CD14-positive monocyte (primary cell): Measurements from ENCODE around the gene MADD. TPM values are rescaled to one million over a fixed set of nuclear protein-coding genes. Genes with fewer than 3 reads are reported as not detected.

ENCODE experiments used
- DNase-seq, 3 donors: peaks; one replicate each; pipeline ENCODE4 v3.0.0-alpha.2; 2011 to 2022
- H2AFZ ChIP-seq: 2 replicates; pipeline ENCODE4 v1.6.0; 2012; ENCODE audit warnings: mild to moderate bottlenecking, low read depth, low read length, inconsistent platforms; ENCODE audit not compliant: insufficient read depth, poor library complexity, severe bottlenecking
- H3K27ac ChIP-seq, 2 donors: 1 replicate in 1 of 2; 2 replicates in 1 of 2; pipeline ENCODE4 v1.5.1; 2012 to 2013; ENCODE audit warnings: low read length in 2 of 2, control low read depth in 1 of 2, inconsistent platforms in 1 of 2, low read depth in 1 of 2, mild to moderate bottlenecking in 1 of 2
- H3K27me3 ChIP-seq, 2 donors: one replicate each; pipeline versions ENCODE4 v1.6.0 to v1.6.1; 2011 to 2013; ENCODE audit warnings: low read length in 2 of 2; ENCODE audit not compliant: control insufficient read depth in 2 of 2, insufficient read depth in 2 of 2
- H3K36me3 ChIP-seq, 2 donors: replicated peaks in 1 of 2; 1 replicate in 1 of 2; 2 replicates in 1 of 2; pipeline versions ENCODE4 v1.5.1 to v1.6.1; 2012 to 2013; ENCODE audit warnings: low read length in 2 of 2, control low read depth in 1 of 2, inconsistent platforms in 1 of 2, mild to moderate bottlenecking in 1 of 2; ENCODE audit not compliant: insufficient read depth in 2 of 2, control insufficient read depth in 1 of 2
- H3K4me1 ChIP-seq, 2 donors: 1 replicate in 1 of 2; 2 replicates in 1 of 2; pipeline versions ENCODE4 v1.5.1 to v1.6.1; 2012 to 2013; ENCODE audit warnings: low read length in 2 of 2, control low read depth in 1 of 2, inconsistent platforms in 1 of 2, mild to moderate bottlenecking in 1 of 2, moderate library complexity in 1 of 2; ENCODE audit not compliant: insufficient read depth in 2 of 2, control insufficient read depth in 1 of 2
- H3K4me2 ChIP-seq: replicated peaks from 2 replicates; pipeline ENCODE3; 2012; ENCODE audit warnings: low read length, moderate library complexity, mild to moderate bottlenecking; ENCODE audit not compliant: poor library complexity, severe bottlenecking; ENCODE audit errors: extremely low read depth
- H3K4me3 ChIP-seq, 3 experiments: fragments of 200-600 bp in 1 of 3; sonication (generic) in 1 of 3; replicated peaks in 1 of 3; 1 replicate in 2 of 3; 2 replicates in 1 of 3; pipeline ENCODE4 v1.5.1; 2011 to 2013; ENCODE audit warnings: low read length in 3 of 3, mild to moderate bottlenecking in 3 of 3, control low read depth in 2 of 3, low read depth in 2 of 3, inconsistent platforms in 1 of 3, moderate library complexity in 1 of 3
- H3K79me2 ChIP-seq: 2 replicates; pipeline ENCODE4 v1.6.0; 2012; ENCODE audit warnings: mild to moderate bottlenecking, control low read depth, inconsistent platforms, low read length, moderate library complexity; ENCODE audit not compliant: insufficient read depth
- H3K9ac ChIP-seq: 2 replicates; pipeline ENCODE4 v1.6.0; 2017; ENCODE audit warnings: low read length, mild to moderate bottlenecking; ENCODE audit not compliant: insufficient read depth, poor library complexity, severe bottlenecking
- H3K9me3 ChIP-seq, 2 donors: replicated peaks in 1 of 2; 1 replicate in 1 of 2; 2 replicates in 1 of 2; pipeline versions ENCODE4 v1.5.1 to v1.6.1; 2012 to 2013; ENCODE audit warnings: low read length in 2 of 2, control low read depth in 1 of 2; ENCODE audit not compliant: control insufficient read depth in 1 of 2, insufficient read depth in 1 of 2
- H4K20me1 ChIP-seq: 2 replicates; pipeline ENCODE4 v1.6.0; 2012; ENCODE audit warnings: mild to moderate bottlenecking, low read length, control low read depth, moderate library complexity; ENCODE audit not compliant: insufficient read depth
- H3K27ac Mint-ChIP-seq, 7 donors: one replicate each; pipeline ENCODE4 v1.8.0; 2020; ENCODE audit warnings: mild to moderate bottlenecking in 7 of 7, mixed read lengths in 7 of 7, moderate library complexity in 6 of 7, inconsistent platforms in 2 of 7
- H3K27me3 Mint-ChIP-seq, 3 donors: one replicate each; pipeline ENCODE4 v1.8.0; 2021 to 2022; ENCODE audit warnings: low read depth in 3 of 3, mild to moderate bottlenecking in 3 of 3, mixed read lengths in 3 of 3, moderate library complexity in 3 of 3, inconsistent platforms in 1 of 3
- H3K36me3 Mint-ChIP-seq, 2 donors: one replicate each; pipeline ENCODE4 v1.8.0; 2020; ENCODE audit warnings: mixed read lengths in 2 of 2, inconsistent platforms in 1 of 2, mild to moderate bottlenecking in 1 of 2
- H3K4me1 Mint-ChIP-seq: one replicate; pipeline ENCODE4 v1.8.0; 2020; ENCODE audit warnings: mild to moderate bottlenecking, mixed read lengths
- H3K4me3 Mint-ChIP-seq, 2 donors: one replicate each; pipeline ENCODE4 v1.8.0; 2020; ENCODE audit warnings: mild to moderate bottlenecking in 2 of 2, mixed read lengths in 2 of 2, moderate library complexity in 1 of 2
- H3K9me3 Mint-ChIP-seq, 7 donors: one replicate each; pipeline ENCODE4 v1.8.0; 2020 to 2022; ENCODE audit warnings: mixed read lengths in 7 of 7, mild to moderate bottlenecking in 6 of 7, moderate library complexity in 6 of 7, inconsistent platforms in 2 of 7
- CTCF ChIP-seq: fragments of 200-600 bp; IDR thresholded peaks from one replicate; pipeline ENCODE4 v1.8.0; 2022; ENCODE audit warnings: antibody characterized with exemption, mild to moderate bottlenecking
- WGBS: methylation state at CpG from one replicate; pipeline ENCODE4 v1.1.5; 2013; ENCODE audit warnings: missing lambda C conversion rate; ENCODE audit not compliant: insufficient coverage; 5-methylcytosine and 5-hydroxymethylcytosine counted together
- intact Hi-C, 2 donors: fragments of 100-400 bp; cut with micrococcal nuclease; formaldehyde crosslinking; loops; one replicate each; pipeline versions ENCODE4 v1.15.0 to v1.15.1; 2023
- polyA plus RNA-seq, 3 donors: library from polyadenylated mRNA; depleted of rRNA in 1 of 3; unstranded in 2 of 3; stranded (reverse) in 1 of 3; fragments of 300-500 nt in 2 of 3; fragments of >200 nt in 1 of 3; fragmentation: Illumina TruSeq in 2 of 3; gene quantifications; 1 replicate in 2 of 3; 2 replicates in 1 of 3; pipeline ENCODE4 v1.2.3, GENCODE V29; 2012 to 2021

The MADD gene
- polyA plus RNA-seq, 3 donors = 6.4 to 58.1 (median 12.2) TPM

- Mint-ChIP-seq H3K4me3 (no peak overlapping the region), H3K9me3 (peaks cover 9 to 17% (median 11%) of the 10 kb centered on the region in 7 donors), H3K27me3 (peaks cover 0 to 3% (median 0%) of the 10 kb centered on the region in 3 donors), H3K36me3 (peaks cover 84 to 95% of the 10 kb centered on the region in 2 donors), H3K27ac (no peak overlapping the region), H3K4me1 (no peaks in the 10 kb centered on the region)
- WGBS = no CpG with 5 or more reads among the region's 3 CpGs
- DNase-seq = no peak
- peaks cover 0 to 4% of the 10 kb centered on the region in 2 donors for H3K9me3 ChIP-seq
- no peaks in the 10 kb centered on the region for H3K4me1 ChIP-seq
- no peak for TF ChIP-seq CTCF
- peaks cover 17% of the 10 kb centered on the region for H3K79me2 ChIP-seq
- no peak overlapping the region for H3K4me3 ChIP-seq
- H4K20me1 ChIP-seq = peaks cover 35% of the 10 kb centered on the region
- H3K27me3 ChIP-seq = no peaks in the 10 kb centered on the region
- H3K36me3 ChIP-seq = peaks cover 84 to 99% of the 10 kb centered on the region in 2 donors
- no peak overlapping the region for H3K4me2 ChIP-seq
- intact Hi-C loops = no loop called here
- no peak overlapping the region for H3K9ac ChIP-seq
- H3K27ac ChIP-seq = no peak overlapping the region
- no peak overlapping the region for H2AFZ ChIP-seq
These were observed 29.1 kb downstream of the MADD start for GRCh38 chr11:47299078-47299477.

GRCh38 chr11:47302853-47303252 is 32.9 kb downstream of the MADD start:
- H3K36me3 Mint-ChIP-seq = peaks cover 88 to 100% of the 10 kb centered on the region in 2 donors
- peaks cover 89 to 100% of the 10 kb centered on the region in 2 donors for H3K36me3 ChIP-seq
- DNase-seq = no peak
- H2AFZ ChIP-seq = no peak overlapping the region
- H3K4me1 Mint-ChIP-seq = no peaks in the 10 kb centered on the region
- no CpG with 5 or more reads among the region's 1 CpG for WGBS
- no peaks in the 10 kb centered on the region for H3K4me1 ChIP-seq
- TF ChIP-seq CTCF = no peak
- H3K27ac ChIP-seq = no peak overlapping the region
- H3K9me3 ChIP-seq = peaks cover 0 to 4% of the 10 kb centered on the region in 2 donors
- H3K4me3 Mint-ChIP-seq = no peak overlapping the region
- intact Hi-C loops = loop anchor here in 1 of 2 donors (10.0 kb wide), 2 partner anchors 312 to 442 kb away; no protein-coding TSS in a partner anchor
- H3K4me2 ChIP-seq = no peak overlapping the region
- peaks cover 63% of the 10 kb centered on the region for H4K20me1 ChIP-seq
- no peaks in the 10 kb centered on the region for H3K27me3 ChIP-seq
- peaks cover 9 to 17% (median 11%) of the 10 kb centered on the region in 7 donors for H3K9me3 Mint-ChIP-seq
- H3K4me3 ChIP-seq = no peak overlapping the region
- H3K27ac Mint-ChIP-seq = peak overlapping the region in 1 of 7 donors; percentile 46
- H3K9ac ChIP-seq = no peak overlapping the region
- peaks cover 23% of the 10 kb centered on the region for H3K79me2 ChIP-seq
- peaks cover 0 to 3% (median 0%) of the 10 kb centered on the region in 3 donors for H3K27me3 Mint-ChIP-seq
